Measurements from ENCODE around the gene PPP2R2C.

The PPP2R2C gene

DNA sequence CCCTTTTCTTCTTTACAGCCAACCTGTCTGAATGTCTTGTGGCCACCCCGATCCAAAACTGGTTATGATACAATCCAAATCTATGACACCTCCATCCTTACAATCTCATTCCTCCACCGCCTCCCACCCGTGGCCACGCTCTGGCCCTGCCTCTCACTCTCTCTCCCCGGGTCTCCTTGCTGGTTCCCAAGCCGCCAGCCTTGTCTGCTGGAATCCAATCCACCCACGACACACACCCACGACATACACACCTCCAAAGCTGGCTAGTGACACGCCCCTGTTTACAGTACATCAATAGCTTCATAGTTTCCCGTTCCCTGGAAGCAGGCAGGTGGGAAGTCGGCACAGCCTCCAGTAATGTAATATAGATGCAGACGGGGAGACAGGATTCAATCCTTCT is 103.8 kb downstream of the PPP2R2C start:
- Histone ChIP-seq H3K4me1 (ENCODE audit: insufficient read depth, low read length, poor library complexity, severe bottlenecking) (no peaks in the 10 kb centered on the region), H3K4me3 (ENCODE audit: low read length, poor library complexity, severe bottlenecking) (no peak overlapping the region), H3K4me2 (ENCODE audit: low read depth, low read length, poor library complexity, severe bottlenecking) (no peak overlapping the region), H3K79me2 (ENCODE audit: insufficient read depth, low read length) (no peaks in the 10 kb centered on the region), H3K9me2 (replicated peaks; ENCODE audit: low read depth, low read length) (no peaks in the 10 kb centered on the region), H3F3A (ENCODE audit: low read depth) (no peaks in the 10 kb centered on the region), H4K20me1 (ENCODE audit: insufficient read depth, low read length, poor library complexity, severe bottlenecking) (no peaks in the 10 kb centered on the region), H2AFZ (ENCODE audit: low read length) (no peak overlapping the region), H3K36me3 (ENCODE audit: insufficient read depth, low read length) (no peaks in the 10 kb centered on the region), H3K9me3 (ENCODE audit: insufficient read depth, low read depth, low read length) (no peaks in the 10 kb centered on the region), H3K9ac (ENCODE audit: low read depth, low read length, poor library complexity, severe bottlenecking) (no peak overlapping the region), H3K27me3 (ENCODE audit: insufficient read depth, low read length, poor library complexity, severe bottlenecking) (no peaks in the 10 kb centered on the region)
- TF ChIP-seq, protein P1, sequence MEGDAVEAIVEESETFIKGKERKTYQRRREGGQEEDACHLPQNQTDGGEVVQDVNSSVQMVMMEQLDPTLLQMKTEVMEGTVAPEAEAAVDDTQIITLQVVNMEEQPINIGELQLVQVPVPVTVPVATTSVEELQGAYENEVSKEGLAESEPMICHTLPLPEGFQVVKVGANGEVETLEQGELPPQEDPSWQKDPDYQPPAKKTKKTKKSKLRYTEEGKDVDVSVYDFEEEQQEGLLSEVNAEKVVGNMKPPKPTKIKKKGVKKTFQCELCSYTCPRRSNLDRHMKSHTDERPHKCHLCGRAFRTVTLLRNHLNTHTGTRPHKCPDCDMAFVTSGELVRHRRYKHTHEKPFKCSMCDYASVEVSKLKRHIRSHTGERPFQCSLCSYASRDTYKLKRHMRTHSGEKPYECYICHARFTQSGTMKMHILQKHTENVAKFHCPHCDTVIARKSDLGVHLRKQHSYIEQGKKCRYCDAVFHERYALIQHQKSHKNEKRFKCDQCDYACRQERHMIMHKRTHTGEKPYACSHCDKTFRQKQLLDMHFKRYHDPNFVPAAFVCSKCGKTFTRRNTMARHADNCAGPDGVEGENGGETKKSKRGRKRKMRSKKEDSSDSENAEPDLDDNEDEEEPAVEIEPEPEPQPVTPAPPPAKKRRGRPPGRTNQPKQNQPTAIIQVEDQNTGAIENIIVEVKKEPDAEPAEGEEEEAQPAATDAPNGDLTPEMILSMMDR (conservative IDR thresholded peaks at IDR 0.05; ENCODE audit: low read length), result no peak
- TF ChIP-seq EZH2phosphoT487 (IDR thresholded peaks at IDR 0.05; ENCODE audit: borderline replicate concordance), result no peak

GRCh38 chr4:6368096-6368495 is 104.3 kb downstream of the PPP2R2C start:
- Histone ChIP-seq H3F3A (ENCODE audit: low read depth) (no peaks in the 10 kb centered on the region), H3K4me2 (ENCODE audit: low read depth, low read length, poor library complexity, severe bottlenecking) (no peak overlapping the region), H3K4me3 (ENCODE audit: low read length, poor library complexity, severe bottlenecking) (no peak overlapping the region), H2AFZ (ENCODE audit: low read length) (no peak overlapping the region), H3K36me3 (ENCODE audit: insufficient read depth, low read length) (no peaks in the 10 kb centered on the region), H3K9me3 (ENCODE audit: insufficient read depth, low read depth, low read length) (no peaks in the 10 kb centered on the region), H3K79me2 (ENCODE audit: insufficient read depth, low read length) (no peaks in the 10 kb centered on the region), H3K4me1 (ENCODE audit: insufficient read depth, low read length, poor library complexity, severe bottlenecking) (no peaks in the 10 kb centered on the region), H3K9me2 (replicated peaks; ENCODE audit: low read depth, low read length) (no peaks in the 10 kb centered on the region), H4K20me1 (ENCODE audit: insufficient read depth, low read length, poor library complexity, severe bottlenecking) (no peaks in the 10 kb centered on the region), H3K9ac (ENCODE audit: low read depth, low read length, poor library complexity, severe bottlenecking) (no peak overlapping the region), H3K27me3 (ENCODE audit: insufficient read depth, low read length, poor library complexity, severe bottlenecking) (no peaks in the 10 kb centered on the region)
- TF ChIP-seq, protein P1 (conservative IDR thresholded peaks at IDR 0.05; ENCODE audit: low read length), result no peak
- no peak for TF ChIP-seq EZH2phosphoT487 (IDR thresholded peaks at IDR 0.05; ENCODE audit: borderline replicate concordance)

DNA sequence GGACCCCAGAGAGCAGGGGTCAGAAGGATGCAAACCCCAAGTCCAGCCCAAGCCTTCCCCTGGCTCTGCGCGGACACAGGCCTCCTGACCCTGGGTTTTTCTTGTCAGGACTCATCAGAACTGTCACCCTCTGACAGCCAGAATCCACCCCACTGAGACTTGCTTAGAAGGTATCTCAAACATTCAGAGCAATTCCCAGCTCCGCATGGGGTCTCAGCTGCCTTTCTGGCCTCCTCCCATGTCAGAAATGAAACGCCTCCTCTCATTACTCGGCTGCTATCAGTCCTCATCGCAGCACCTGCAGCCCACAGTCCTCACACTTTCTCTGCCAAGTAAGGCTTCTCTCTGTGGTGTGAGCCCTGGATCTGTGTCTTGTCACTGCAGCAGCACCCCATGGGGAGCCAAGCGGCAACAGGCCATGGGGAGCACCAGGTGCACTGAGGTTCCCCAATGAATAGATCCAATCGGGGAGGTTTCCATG is 105.0 kb downstream of the PPP2R2C start:
- Histone ChIP-seq H3K27me3 (ENCODE audit: insufficient read depth, low read length, poor library complexity, severe bottlenecking) (no peaks in the 10 kb centered on the region), H4K20me1 (ENCODE audit: insufficient read depth, low read length, poor library complexity, severe bottlenecking) (no peaks in the 10 kb centered on the region), H2AFZ (ENCODE audit: low read length) (no peak overlapping the region), H3K4me1 (ENCODE audit: insufficient read depth, low read length, poor library complexity, severe bottlenecking) (no peaks in the 10 kb centered on the region), H3F3A (ENCODE audit: low read depth) (no peaks in the 10 kb centered on the region), H3K36me3 (ENCODE audit: insufficient read depth, low read length) (no peaks in the 10 kb centered on the region), H3K4me2 (ENCODE audit: low read depth, low read length, poor library complexity, severe bottlenecking) (no peak overlapping the region), H3K9me3 (ENCODE audit: insufficient read depth, low read depth, low read length) (no peaks in the 10 kb centered on the region), H3K9ac (ENCODE audit: low read depth, low read length, poor library complexity, severe bottlenecking) (no peak overlapping the region), H3K9me2 (replicated peaks; ENCODE audit: low read depth, low read length) (no peaks in the 10 kb centered on the region), H3K4me3 (ENCODE audit: low read length, poor library complexity, severe bottlenecking) (no peak overlapping the region), H3K79me2 (ENCODE audit: insufficient read depth, low read length) (no peaks in the 10 kb centered on the region)
- no peak for TF ChIP-seq EZH2phosphoT487 (IDR thresholded peaks at IDR 0.05; ENCODE audit: borderline replicate concordance)
- TF ChIP-seq, protein P1 (conservative IDR thresholded peaks at IDR 0.05; ENCODE audit: low read length), result no peak
